SH-SY5Y (cell line): ENCODE data around the gene CLASP1.

ENCODE experiments used
- GATA2 ChIP-seq: IDR thresholded peaks from 2 replicates; pipeline ENCODE4 v1.6.1; 2011; ENCODE audit warnings: mild to moderate bottlenecking, low read depth, low read length
- GATA3 ChIP-seq: IDR thresholded peaks from 2 replicates; pipeline ENCODE4 v1.6.1; 2011; ENCODE audit warnings: low read depth, mild to moderate bottlenecking, low read length, moderate library complexity

GRCh38 chr2:121429119-121429903 lies 220.0 kb downstream of the CLASP1 start:
- TF ChIP-seq GATA3 (no peak), GATA2 (no peak)
